Stimulated activated CD8-positive, alpha-beta memory T cell treated with anti-CD3 and anti-CD28 coated beads, Interleukin-4, amount 100 ng/mL, for 4 hours (primary cell): ENCODE measurements around the gene TSFM.
"Not testable (repeated sequence)": the region's sequence is repeated elsewhere in the genome, so short reads cannot be mapped to it uniquely, and the experiment has no call there.

Experiments
- DNase-seq, 2 donors: peaks; one replicate each; pipeline ENCODE4 v3.0.0-alpha.2; 2020; ENCODE audit warnings: low read depth in 2 of 2, low spot score in 1 of 2

TSFM gene

GRCh38 chr12:57813971-57814772, 31.6 kb downstream of the TSFM start:
- DNase-seq = no peak

- no peak for DNase-seq
Observed at GRCh38 chr12:57815177-57816000, 32.8 kb downstream of the TSFM start.

- no peak for DNase-seq
Observed at GRCh38 chr12:57816001-57816854, 33.6 kb downstream of the TSFM start.

- no peak for DNase-seq
Observed at GRCh38 chr12:57816855-57817151, 34.2 kb downstream of the TSFM start.

- no peak for DNase-seq
Observed at GRCh38 chr12:57817261-57817989, 34.8 kb downstream of the TSFM start.

GRCh38 chr12:57817990-57818331, 35.4 kb downstream of the TSFM start:
- DNase-seq = not testable (repeated sequence)

- DNase-seq = not testable (repeated sequence)
Observed at GRCh38 chr12:57820119-57820518, 37.5 kb downstream of the TSFM start.

GRCh38 chr12:57821015-57821414, 38.4 kb downstream of the TSFM start:
- DNase-seq = not testable (repeated sequence)

GRCh38 chr12:57821474-57822214, 39.1 kb downstream of the TSFM start:
- no peak for DNase-seq

GRCh38 chr12:57822392-57823130, 40.0 kb downstream of the TSFM start:
- no peak for DNase-seq

GRCh38 chr12:57823131-57823907, 40.7 kb downstream of the TSFM start:
- no peak for DNase-seq

GRCh38 chr12:57823908-57824640, 41.5 kb downstream of the TSFM start:
- no peak for DNase-seq

GRCh38 chr12:57825451-57825850, 42.9 kb downstream of the TSFM start:
- DNase-seq = no peak

GRCh38 chr12:57826400-57826799, 43.8 kb downstream of the TSFM start:
- DNase-seq = no peak

- DNase-seq = no peak
Observed at GRCh38 chr12:57826966-57827365, 44.4 kb downstream of the TSFM start.

- DNase-seq = no peak
Observed at GRCh38 chr12:57829025-57829777, 46.6 kb downstream of the TSFM start.

- no peak for DNase-seq
Observed at GRCh38 chr12:57830393-57830792, 47.8 kb downstream of the TSFM start.
